AG04449 (cell line): ENCODE results near the gene GFPT1.

Experiments used
- CTCF ChIA-PET: fragments of 350-600 bp; formaldehyde crosslinking; extraction: SDS; loops from one replicate; lab custom pipeline; 2021; ENCODE audit warnings: antibody characterized with exemption; lab: Yijun Ruan, JAX
- POLR2A ChIA-PET: fragments of 400-600, 350-600 bp; formaldehyde crosslinking; extraction: SDS; loops from one replicate; lab custom pipeline; 2020; ENCODE audit warnings: antibody characterized with exemption, inconsistent platforms; lab: Yijun Ruan, JAX
- DNase-seq: peaks from one replicate; pipeline ENCODE4 v3.0.0-alpha.2; 2010; ENCODE audit warnings: low read depth, low spot score
- H3K4me3 ChIP-seq: 2 replicates; pipeline ENCODE4 v1.5.1; 2011; ENCODE audit warnings: low read depth, mild to moderate bottlenecking, control low read depth, low read length
- TF ChIP-seq, protein P1 (sequence below): IDR thresholded peaks from one replicate; pipeline ENCODE4 v1.5.1; 2011; ENCODE audit warnings: mild to moderate bottlenecking, moderate library complexity, low read length, control low read depth, inconsistent platforms; ENCODE audit not compliant: insufficient read depth; ENCODE audit errors: missing control alignments

GFPT1 gene

DNA sequence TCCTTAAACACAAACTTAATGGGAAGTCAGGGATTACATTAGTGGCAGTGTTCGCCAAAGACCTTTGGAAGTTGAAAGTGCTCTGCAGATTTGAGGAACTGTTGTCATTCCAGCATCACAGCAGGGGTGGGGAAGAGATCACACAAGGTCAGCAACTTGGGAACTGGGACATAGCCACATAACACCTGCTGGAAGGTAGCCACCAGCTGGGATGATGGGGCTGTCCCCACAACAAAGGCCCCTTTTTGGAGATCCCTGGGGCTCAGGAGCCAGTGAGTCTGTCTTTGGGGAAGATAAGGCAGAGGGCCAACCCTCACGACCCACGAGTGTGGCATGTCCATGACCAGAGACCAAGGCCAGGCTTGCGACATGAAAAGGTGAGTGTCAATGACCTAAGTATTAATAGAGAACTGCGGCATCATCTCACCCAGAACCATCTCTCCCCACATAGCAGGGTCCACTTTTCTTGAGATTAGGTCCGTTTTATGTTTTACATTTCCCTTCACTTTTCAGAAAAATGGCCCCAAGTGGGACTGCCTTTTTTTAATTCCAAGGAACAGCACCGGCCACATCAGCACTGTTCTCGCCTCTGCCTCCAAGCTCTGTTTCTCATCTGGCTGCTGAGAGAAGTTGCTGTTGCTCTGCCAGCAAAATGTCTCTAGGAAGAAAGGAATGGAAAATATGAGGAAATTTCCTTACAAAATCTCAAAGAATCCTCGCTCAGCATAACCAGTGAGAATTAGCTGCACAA is 106.9 kb downstream of the GFPT1 start:
- H3K4me3 ChIP-seq = no peak overlapping the region
- TF ChIP-seq, protein P1, sequence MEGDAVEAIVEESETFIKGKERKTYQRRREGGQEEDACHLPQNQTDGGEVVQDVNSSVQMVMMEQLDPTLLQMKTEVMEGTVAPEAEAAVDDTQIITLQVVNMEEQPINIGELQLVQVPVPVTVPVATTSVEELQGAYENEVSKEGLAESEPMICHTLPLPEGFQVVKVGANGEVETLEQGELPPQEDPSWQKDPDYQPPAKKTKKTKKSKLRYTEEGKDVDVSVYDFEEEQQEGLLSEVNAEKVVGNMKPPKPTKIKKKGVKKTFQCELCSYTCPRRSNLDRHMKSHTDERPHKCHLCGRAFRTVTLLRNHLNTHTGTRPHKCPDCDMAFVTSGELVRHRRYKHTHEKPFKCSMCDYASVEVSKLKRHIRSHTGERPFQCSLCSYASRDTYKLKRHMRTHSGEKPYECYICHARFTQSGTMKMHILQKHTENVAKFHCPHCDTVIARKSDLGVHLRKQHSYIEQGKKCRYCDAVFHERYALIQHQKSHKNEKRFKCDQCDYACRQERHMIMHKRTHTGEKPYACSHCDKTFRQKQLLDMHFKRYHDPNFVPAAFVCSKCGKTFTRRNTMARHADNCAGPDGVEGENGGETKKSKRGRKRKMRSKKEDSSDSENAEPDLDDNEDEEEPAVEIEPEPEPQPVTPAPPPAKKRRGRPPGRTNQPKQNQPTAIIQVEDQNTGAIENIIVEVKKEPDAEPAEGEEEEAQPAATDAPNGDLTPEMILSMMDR = no peak
- no peak for DNase-seq
- ChIA-PET CTCF (no interaction called here), POLR2A (no interaction called here)

DNA sequence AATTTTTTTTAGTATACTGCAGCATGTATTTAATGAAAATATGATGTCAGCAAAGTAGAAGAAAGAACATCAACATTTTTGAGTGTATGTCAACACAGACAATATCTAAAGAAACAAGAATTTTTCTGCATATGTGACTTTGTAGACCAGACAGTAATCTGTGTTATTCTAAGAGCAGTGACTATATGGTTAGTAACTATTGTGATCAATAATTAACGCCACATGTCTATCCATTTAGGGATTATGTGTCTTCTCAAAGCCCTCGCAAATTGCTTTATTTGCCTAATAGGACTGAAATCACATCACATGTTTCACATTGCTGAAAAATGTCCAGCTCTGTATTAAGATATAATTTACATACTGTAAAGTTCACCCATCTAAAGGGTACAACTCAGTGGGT is 107.8 kb downstream of the GFPT1 start:
- no peak overlapping the region for H3K4me3 ChIP-seq
- DNase-seq = no peak
- TF ChIP-seq, protein P1 = no peak
- CTCF ChIA-PET = no interaction called here
- POLR2A ChIA-PET = no interaction called here

DNA sequence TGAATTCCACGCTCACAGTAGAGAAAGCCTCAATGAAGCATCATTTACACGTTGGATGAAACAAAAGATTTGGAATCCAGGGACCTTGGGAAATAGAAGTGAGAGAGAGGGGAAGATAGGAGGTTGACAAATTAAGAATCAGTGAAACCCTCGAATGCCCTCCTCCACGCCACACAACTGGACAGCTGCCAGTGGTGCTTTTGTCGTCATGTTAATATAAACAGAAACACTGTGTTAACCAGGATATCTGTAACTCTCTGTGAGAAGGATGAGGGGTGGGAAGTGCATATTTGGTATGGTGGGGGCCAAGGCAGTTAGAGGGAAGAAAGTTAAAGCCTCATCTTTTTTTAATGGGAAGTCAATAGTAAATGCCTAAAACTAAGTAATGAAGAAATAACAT is 108.7 kb downstream of the GFPT1 start:
- no peak for DNase-seq
- POLR2A ChIA-PET = no interaction called here
- no peak overlapping the region for H3K4me3 ChIP-seq
- CTCF ChIA-PET = no interaction called here
- TF ChIP-seq, protein P1 = no peak

DNA sequence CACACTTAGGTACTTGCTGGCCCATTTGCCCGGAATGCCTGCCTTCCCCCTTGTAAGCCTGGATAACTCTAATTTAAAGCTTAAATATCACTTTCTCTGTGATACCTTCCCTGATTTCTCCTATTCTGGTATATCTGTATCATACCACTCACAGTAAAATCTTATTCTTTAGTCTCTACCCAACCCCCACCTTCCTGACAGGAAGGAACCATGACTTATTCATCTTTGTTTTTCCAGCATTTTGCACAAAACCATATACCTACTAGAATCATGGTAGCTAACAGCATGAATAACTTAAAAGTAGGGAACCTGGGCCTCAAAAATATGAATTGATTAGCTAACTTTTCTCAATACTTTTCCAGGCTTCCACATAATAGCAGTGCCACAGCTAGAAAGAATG is 111.5 kb downstream of the GFPT1 start:
- H3K4me3 ChIP-seq = no peak overlapping the region
- TF ChIP-seq, protein P1 = no peak
- no peak for DNase-seq
- ChIA-PET POLR2A (no interaction called here), CTCF (interaction anchor here (0.6 kb wide), 1 partner anchor 12 kb away, joined by 3 read pairs; no protein-coding TSS in a partner anchor)

DNA sequence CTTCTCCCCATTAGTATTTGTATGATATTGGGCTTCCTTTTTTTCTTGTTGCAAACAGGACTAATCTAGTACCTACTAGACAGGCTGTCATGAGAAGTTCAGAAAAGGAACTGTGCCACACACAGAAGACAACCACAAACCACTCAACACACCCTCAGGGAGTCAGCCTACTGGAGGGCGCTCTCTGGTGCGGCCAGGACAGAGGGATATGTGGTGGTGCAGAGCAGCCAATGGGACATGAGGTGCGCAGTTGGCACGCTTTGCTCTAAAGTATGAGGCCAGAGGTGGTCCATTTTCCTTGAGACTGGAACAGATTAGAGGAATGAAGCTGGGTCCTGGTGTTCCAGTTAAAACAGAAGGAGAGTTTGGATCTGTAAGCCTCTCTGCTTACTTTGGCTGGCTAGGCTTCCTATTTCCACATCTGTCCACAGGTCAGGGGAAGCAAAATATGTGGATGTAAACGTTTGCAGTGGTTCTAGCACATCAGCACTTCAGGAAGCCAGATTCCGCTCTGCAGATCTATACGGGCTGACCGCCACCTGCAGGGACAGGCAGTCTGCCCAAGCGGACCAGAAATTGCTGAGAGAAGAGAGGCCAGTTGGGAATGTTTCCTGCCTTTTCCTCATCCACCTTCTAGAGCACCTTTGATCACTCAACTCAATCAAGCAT is 114.1 kb downstream of the GFPT1 start:
- no peak overlapping the region for H3K4me3 ChIP-seq
- ChIA-PET POLR2A (no interaction called here), CTCF (interaction anchor here (1.1 to 1.7 kb wide), 2 partner anchors 9 to 33 kb away, joined by 3 to 5 read pairs; no protein-coding TSS in a partner anchor)
- no peak for DNase-seq
- TF ChIP-seq, protein P1 = no peak

DNA sequence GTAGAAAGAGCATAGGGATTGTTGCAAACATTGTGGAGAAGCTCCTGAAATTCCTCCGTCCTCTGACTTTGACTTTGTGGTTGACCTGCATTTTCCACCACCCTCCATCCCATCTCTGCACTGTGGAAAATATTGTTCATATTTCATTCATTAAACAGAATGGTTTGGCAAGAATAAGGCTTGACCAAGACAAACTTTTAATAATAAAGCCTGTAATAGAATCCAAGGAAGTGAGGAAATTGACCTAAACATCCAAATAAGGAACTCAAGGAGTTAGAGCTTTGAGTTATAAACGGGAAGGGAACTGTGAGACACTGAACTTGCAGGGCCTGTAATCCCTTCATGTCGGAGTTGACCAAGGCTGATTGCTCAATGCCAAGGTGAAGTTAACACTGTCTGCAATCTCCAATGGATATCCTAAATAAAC is 115.2 kb downstream of the GFPT1 start:
- no peak for DNase-seq
- CTCF ChIA-PET = interaction anchor here (0.9 to 1.7 kb wide), 3 partner anchors 8 to 34 kb away, joined by 3 to 5 read pairs (median 4); no protein-coding TSS in a partner anchor
- POLR2A ChIA-PET = interaction anchor here (0.8 kb wide), 1 partner anchor 33 kb away, joined by 3 read pairs; no protein-coding TSS in a partner anchor

More for the DNA sequence above, 115.2 kb downstream of the GFPT1 start:
- TF ChIP-seq, protein P1 = no peak
- H3K4me3 ChIP-seq = no peak overlapping the region
